GM12874 (cell line): ENCODE measurements around the gene HSF4.

Source experiments
- CTCF ChIP-seq: IDR thresholded peaks from 2 replicates; pipeline ENCODE4 v1.5.1; 2011; ENCODE audit warnings: low read depth, mild to moderate bottlenecking, control low read depth, low read length, moderate library complexity; ENCODE audit not compliant: insufficient read depth

HSF4 gene

GRCh38 chr16:67207249-67208091 is 42.9 kb downstream of the HSF4 start:
- no peak for TF ChIP-seq CTCF

- TF ChIP-seq CTCF: no peak
Observed at GRCh38 chr16:67208154-67208896, 43.8 kb downstream of the HSF4 start.

DNA sequence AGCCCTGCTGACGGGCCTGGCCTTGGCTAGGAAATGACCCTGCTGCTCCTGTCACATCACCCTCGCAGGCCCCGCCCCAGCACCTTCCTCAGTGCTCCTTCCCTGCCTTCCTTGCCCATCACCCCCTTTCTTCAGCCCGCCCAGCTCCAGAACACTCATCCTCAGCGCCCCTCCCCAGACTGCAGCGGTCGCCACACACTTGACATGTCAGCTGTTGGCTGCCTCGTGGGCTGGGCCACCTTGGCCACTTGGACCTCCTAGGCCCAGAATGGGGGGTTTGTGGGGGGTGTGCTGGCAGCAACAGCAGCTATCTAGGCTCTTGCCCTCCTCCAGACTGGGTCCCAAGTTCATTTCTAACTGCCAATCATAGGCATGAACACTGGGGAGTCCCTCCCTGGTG is 45.0 kb downstream of the HSF4 start:
- no peak for TF ChIP-seq CTCF

DNA sequence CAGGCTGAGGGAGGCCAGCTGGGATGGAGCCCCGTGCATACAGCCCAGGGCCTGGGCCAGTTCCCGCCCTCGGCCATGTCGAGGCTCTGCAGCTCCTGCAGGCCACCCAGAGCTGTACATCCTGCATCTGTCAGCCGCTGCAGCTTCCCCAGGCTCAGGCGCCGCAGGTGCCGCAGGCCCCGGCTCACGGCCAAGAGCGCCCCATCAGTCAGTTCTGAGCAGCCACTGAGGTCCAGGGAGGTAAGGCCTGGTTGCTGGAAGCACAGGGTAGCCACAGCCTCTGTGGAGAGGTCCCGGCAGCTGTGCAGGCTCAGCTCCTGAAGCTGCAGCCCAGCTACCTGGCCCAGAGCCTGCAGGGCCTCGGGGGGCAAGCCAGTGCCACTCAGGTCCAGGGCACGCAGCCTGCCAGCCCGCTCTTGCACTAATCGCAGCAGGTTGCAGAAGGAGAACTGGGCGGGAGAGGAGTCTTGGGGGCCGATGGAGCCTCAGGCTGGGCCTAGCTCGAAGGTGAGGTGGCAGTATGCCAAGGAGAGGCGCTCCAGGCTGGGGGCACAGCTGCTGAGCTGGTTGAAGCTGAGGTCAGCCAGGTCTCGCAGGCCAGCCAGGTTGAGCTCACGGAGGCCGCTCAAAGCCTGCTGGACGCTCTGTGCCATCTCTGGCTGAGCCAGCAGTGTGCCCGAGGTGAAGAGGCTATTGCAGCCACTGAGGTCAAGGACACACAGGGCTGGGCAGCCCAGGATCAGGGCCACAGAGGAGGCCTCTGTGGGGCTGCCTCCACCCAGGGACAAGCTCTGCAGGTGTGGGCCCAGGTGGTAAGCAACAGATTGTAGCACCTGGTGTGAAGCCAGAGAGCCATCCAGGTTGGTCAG is 45.8 kb downstream of the HSF4 start:
- no peak for TF ChIP-seq CTCF

- no peak for TF ChIP-seq CTCF
Observed at GRCh38 chr16:67211674-67212073, 47.1 kb downstream of the HSF4 start.

- no peak for TF ChIP-seq CTCF
Observed at GRCh38 chr16:67212766-67213165, 48.2 kb downstream of the HSF4 start.
